Psoas muscle (tissue), 8 donors: ENCODE data around the gene FANCC. TPM values are rescaled to one million over a fixed set of nuclear protein-coding genes. Genes with fewer than 3 reads are reported as not detected.
A peak's percentile ranks its signal among the peaks of the same experiment; 100 is the strongest.

Source experiments
- ATAC-seq, 4 donors: fragments of 200-7000 bp; cut with Tn5 transposase; one replicate each; pipeline ENCODE4 v1.9.1; 2020; ENCODE audit warnings: moderate library complexity in 3 of 4, mild to moderate bottlenecking in 2 of 4
- DNase-seq, 2 donors: peaks; one replicate each; pipeline ENCODE4 v3.0.0-alpha.2; 2020
- H3K27ac ChIP-seq: fragments of 200-600 bp; one replicate; pipeline ENCODE4 v1.8.0; 2022
- H3K27me3 ChIP-seq, 3 donors: fragments of 200-600 bp in 1 of 3; one replicate each; pipeline versions ENCODE4 v1.6.1 to v1.8.0; 2013 to 2022; ENCODE audit warnings: low read length in 2 of 3, mild to moderate bottlenecking in 2 of 3, moderate library complexity in 1 of 3; ENCODE audit not compliant: insufficient read depth in 3 of 3
- H3K36me3 ChIP-seq, 2 donors: fragments of 200-600 bp in 1 of 2; one replicate each; pipeline versions ENCODE4 v1.6.1 to v1.8.0; 2013 to 2022; ENCODE audit warnings: low read depth in 1 of 2, mild to moderate bottlenecking in 1 of 2, moderate library complexity in 1 of 2; ENCODE audit not compliant: insufficient read depth in 1 of 2
- H3K4me1 ChIP-seq: fragments of 200-600 bp; one replicate; pipeline ENCODE4 v1.8.0; 2022
- H3K4me3 ChIP-seq: fragments of 200-600 bp; one replicate; pipeline ENCODE4 v1.8.0; 2022; ENCODE audit warnings: mild to moderate bottlenecking
- H3K9me3 ChIP-seq: fragments of 200-600 bp; one replicate; pipeline ENCODE4 v1.8.0; 2022
- WGBS, 3 donors: extraction: QIAGEN DNeasy Blood & Tissue Kit; methylation state at CpG; one replicate each; pipeline versions ENCODE4 v1.1.6 to v1.1.7; 2013; 5-methylcytosine and 5-hydroxymethylcytosine counted together
- intact Hi-C, 2 donors: fragments of 100-400 bp; cut with DNase I; formaldehyde crosslinking; loops; one replicate each; pipeline versions ENCODE4 v1.11.0 to v1.14.2; 2022
- polyA plus RNA-seq, 3 donors: library from polyadenylated mRNA; stranded (reverse); fragments of 200-250 nt; gene quantifications; one replicate each; pipeline ENCODE4 v1.2.3, GENCODE V29; 2013
- total RNA-seq, 4 donors: library from RNA; stranded (reverse); fragmentation: NEBNext Ultra II Directional in 2 of 4; extraction: Animal tissue kit (Norgen Biotek cat#: 25700) in 2 of 4; gene quantifications; one replicate each; pipeline versions ENCODE4 v1.2.1 to v1.2.4, GENCODE V29; 2021 to 2023
- TF ChIP-seq, protein P1 (sequence below): fragments of 200-600 bp; IDR thresholded peaks from one replicate; pipeline ENCODE4 v1.8.0; 2022; ENCODE audit warnings: antibody characterized with exemption
- donor health status: healthy with polysubstance abuse.
- donor health status: DM: no; HTN: no; CAD: no; lungs with moderate emphysema.
- donor health status: Bipolar disorder and iron deficiency.
- donor health status: healthy.
- donor health status: DM: yes; HTN: yes; CAD: no.
- donor health status: DM: no; HTN: no; CAD: no.
- donor health status: DM: no; HTN: no; CAD: no.
- donor health status: DM: yes; HTN: yes; CAD: no.

Gene FANCC
- total and polyA plus RNA-seq, 7 donors = 2.1 to 5.2 (median 3.6) TPM

- 73 to 92% (median 79%) methylated on average over 5 of the region's 5 CpGs for WGBS, 3 donors
- Histone ChIP-seq H3K27me3 (no peaks in the 10 kb centered on the region), H3K9me3 (no peaks in the 10 kb centered on the region), H3K4me3 (no peak overlapping the region), H3K27ac (peak overlapping the region; percentile 38), H3K36me3 (peaks cover 3 to 57% of the 10 kb centered on the region in 2 donors), H3K4me1 (peaks cover 25% of the 10 kb centered on the region)
- ATAC-seq (peak in 2 of 4 donors; percentile 54 to 66), DNase-seq (no peak)
- TF ChIP-seq, protein P1, sequence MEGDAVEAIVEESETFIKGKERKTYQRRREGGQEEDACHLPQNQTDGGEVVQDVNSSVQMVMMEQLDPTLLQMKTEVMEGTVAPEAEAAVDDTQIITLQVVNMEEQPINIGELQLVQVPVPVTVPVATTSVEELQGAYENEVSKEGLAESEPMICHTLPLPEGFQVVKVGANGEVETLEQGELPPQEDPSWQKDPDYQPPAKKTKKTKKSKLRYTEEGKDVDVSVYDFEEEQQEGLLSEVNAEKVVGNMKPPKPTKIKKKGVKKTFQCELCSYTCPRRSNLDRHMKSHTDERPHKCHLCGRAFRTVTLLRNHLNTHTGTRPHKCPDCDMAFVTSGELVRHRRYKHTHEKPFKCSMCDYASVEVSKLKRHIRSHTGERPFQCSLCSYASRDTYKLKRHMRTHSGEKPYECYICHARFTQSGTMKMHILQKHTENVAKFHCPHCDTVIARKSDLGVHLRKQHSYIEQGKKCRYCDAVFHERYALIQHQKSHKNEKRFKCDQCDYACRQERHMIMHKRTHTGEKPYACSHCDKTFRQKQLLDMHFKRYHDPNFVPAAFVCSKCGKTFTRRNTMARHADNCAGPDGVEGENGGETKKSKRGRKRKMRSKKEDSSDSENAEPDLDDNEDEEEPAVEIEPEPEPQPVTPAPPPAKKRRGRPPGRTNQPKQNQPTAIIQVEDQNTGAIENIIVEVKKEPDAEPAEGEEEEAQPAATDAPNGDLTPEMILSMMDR = no peak
- intact Hi-C loops = no loop called here
Measured at GRCh38 chr9:95108777-95109176, 208.7 kb downstream of the FANCC start.

- DNase-seq (no peak), ATAC-seq (no peak)
- WGBS, 3 donors = 62 to 81% (median 67%) methylated on average over 14 of the region's 14 CpGs
- TF ChIP-seq, protein P1 = no peak
- Histone ChIP-seq H3K4me1 (peaks cover 29% of the 10 kb centered on the region), H3K27me3 (no peaks in the 10 kb centered on the region), H3K9me3 (no peaks in the 10 kb centered on the region), H3K36me3 (peaks cover 3 to 54% of the 10 kb centered on the region in 2 donors), H3K4me3 (no peak overlapping the region), H3K27ac (peak overlapping the region; percentile 38)
- intact Hi-C loops = no loop called here
Measured at GRCh38 chr9:95107976-95108375, 209.5 kb downstream of the FANCC start.

DNA sequence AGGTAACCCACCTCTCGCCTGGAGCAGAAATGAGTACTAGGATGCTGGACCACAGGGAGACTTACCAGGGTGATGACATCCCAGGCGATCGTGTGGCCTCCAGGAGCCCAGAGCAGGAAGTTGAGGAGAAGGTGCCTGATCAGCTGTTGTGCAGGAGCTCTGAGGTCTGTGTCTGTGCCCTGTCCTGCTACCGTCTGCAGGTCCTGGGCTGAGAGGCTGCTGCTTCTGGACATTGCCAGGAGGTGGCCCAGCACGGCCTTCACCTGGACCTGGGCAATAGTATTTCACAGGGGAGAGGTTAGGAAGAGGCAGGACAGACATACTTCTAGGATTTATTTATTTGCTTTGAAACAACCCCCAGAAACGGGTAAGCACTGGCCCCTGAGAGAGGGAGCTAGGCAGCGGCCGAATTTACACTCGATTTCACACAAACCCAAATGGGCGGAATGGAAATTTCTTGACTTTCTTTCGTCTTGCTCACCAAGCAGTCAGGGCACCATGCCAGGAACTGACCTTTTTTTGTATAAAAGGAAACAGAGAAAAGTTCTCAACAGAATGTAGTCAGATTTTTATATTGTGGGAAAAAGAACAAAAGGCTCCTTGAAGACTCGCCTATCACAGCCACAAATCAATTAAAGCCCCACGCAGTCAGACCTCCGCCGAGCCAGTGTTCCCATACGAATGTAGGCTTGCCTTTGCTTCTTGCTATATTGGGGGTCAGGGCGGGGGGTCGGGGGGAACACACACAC lies 210.3 kb downstream of the FANCC start:
- Histone ChIP-seq H3K4me1 (peaks cover 29% of the 10 kb centered on the region), H3K36me3 (peaks cover 3 to 46% of the 10 kb centered on the region in 2 donors)
- ATAC-seq = no peak

GRCh38 chr9:95105519-95106287 lies 211.8 kb downstream of the FANCC start:
- Histone ChIP-seq H3K27me3 (no peaks in the 10 kb centered on the region), H3K4me3 (no peak overlapping the region), H3K4me1 (peaks cover 30% of the 10 kb centered on the region), H3K36me3 (peaks cover 0 to 33% of the 10 kb centered on the region in 2 donors), H3K9me3 (no peaks in the 10 kb centered on the region), H3K27ac (peak overlapping the region; percentile 37)
- TF ChIP-seq, protein P1 = no peak
- intact Hi-C loops = no loop called here
- ATAC-seq (no peak), DNase-seq (no peak)
- WGBS, 3 donors = 65 to 76% (median 69%) methylated on average over 13 of the region's 13 CpGs

More for the DNA sequence above, 210.3 kb downstream of the FANCC start:
- intact Hi-C loops = no loop called here
- H3K27me3 ChIP-seq = no peaks in the 10 kb centered on the region
- H3K27ac ChIP-seq = peak overlapping the region; percentile 42
- TF ChIP-seq, protein P1 = no peak
- no peak overlapping the region for H3K4me3 ChIP-seq
- WGBS, 3 donors = 64 to 75% (median 68%) methylated on average over 18 of the region's 18 CpGs
- DNase-seq = no peak
- no peaks in the 10 kb centered on the region for H3K9me3 ChIP-seq
